H54 (cell line): Measurements from ENCODE around the gene TMEM132D.

Experiments used
- DNase-seq: peaks from one replicate; pipeline ENCODE4 v3.0.0; 2011; ENCODE audit warnings: low spot score, mixed read lengths; ENCODE audit not compliant: insufficient read length
- FAIRE-seq: peaks from 3 replicates; lab custom pipeline; 2011; peaks lifted over from hg19 to GRCh38; lab: Jason Lieb, UNC
- POLR2A ChIP-seq: IDR thresholded peaks from 2 replicates; pipeline ENCODE4 v1.6.1; 2011; ENCODE audit warnings: low read depth, mild to moderate bottlenecking, low read length

TMEM132D gene

GRCh38 chr12:129665414-129665813, 238.4 kb downstream of the TMEM132D start:
- TF ChIP-seq POLR2A, result no peak
- FAIRE-seq (no peak), DNase-seq (no peak)

- TF ChIP-seq POLR2A, result no peak
- no peak for DNase-seq
- no peak for FAIRE-seq
These were observed 241.6 kb downstream of the TMEM132D start for GRCh38 chr12:129662234-129662633.

GRCh38 chr12:129660946-129661345, 242.9 kb downstream of the TMEM132D start:
- FAIRE-seq, result no peak
- no peak for DNase-seq
- no peak for TF ChIP-seq POLR2A

- no peak for FAIRE-seq
- DNase-seq, result no peak
- TF ChIP-seq POLR2A, result no peak
These were observed 243.7 kb downstream of the TMEM132D start for GRCh38 chr12:129659961-129660622.

- TF ChIP-seq POLR2A, result no peak
These were observed 246.6 kb downstream of the TMEM132D start for GRCh38 chr12:129657179-129657578.

GRCh38 chr12:129651951-129652350, 251.9 kb downstream of the TMEM132D start:
- no peak for FAIRE-seq
- no peak for DNase-seq
- no peak for TF ChIP-seq POLR2A

More at GRCh38 chr12:129657179-129657578, 246.6 kb downstream of the TMEM132D start:
- DNase-seq (no peak), FAIRE-seq (no peak)

- no peak for TF ChIP-seq POLR2A
- FAIRE-seq, result no peak
- no peak for DNase-seq
These were observed 261.9 kb downstream of the TMEM132D start for GRCh38 chr12:129641926-129642325.

GRCh38 chr12:129635021-129635685, 268.7 kb downstream of the TMEM132D start:
- no peak for FAIRE-seq
- no peak for TF ChIP-seq POLR2A
- no peak for DNase-seq

- no peak for TF ChIP-seq POLR2A
These were observed 272.5 kb downstream of the TMEM132D start for GRCh38 chr12:129631316-129631715.

GRCh38 chr12:129629901-129630300, 273.9 kb downstream of the TMEM132D start:
- DNase-seq (no peak), FAIRE-seq (no peak)
- no peak for TF ChIP-seq POLR2A

More at GRCh38 chr12:129631316-129631715, 272.5 kb downstream of the TMEM132D start:
- no peak for DNase-seq
- FAIRE-seq, result no peak

- no peak for DNase-seq
- FAIRE-seq, result no peak
- TF ChIP-seq POLR2A, result no peak
These were observed 281.3 kb downstream of the TMEM132D start for GRCh38 chr12:129622566-129622965.

GRCh38 chr12:129619271-129619670, 284.6 kb downstream of the TMEM132D start:
- DNase-seq (no peak), FAIRE-seq (no peak)
- no peak for TF ChIP-seq POLR2A

- FAIRE-seq (no peak), DNase-seq (no peak)
- no peak for TF ChIP-seq POLR2A
These were observed 286.0 kb downstream of the TMEM132D start for GRCh38 chr12:129617849-129618248.

GRCh38 chr12:129615001-129615400, 288.8 kb downstream of the TMEM132D start:
- FAIRE-seq (no peak), DNase-seq (no peak)
- no peak for TF ChIP-seq POLR2A
